ENCODE results near the gene MAML1.

MAML1 gene

GRCh38 chr5:179824745-179825112 is 92.1 kb downstream of the MAML1 start:
- DNase-seq (ENCODE audit: low read depth in 2 of 2) = no peak

- DNase-seq (ENCODE audit: low read depth in 2 of 2) = no peak
Measured at GRCh38 chr5:179825655-179826182, 93.1 kb downstream of the MAML1 start.

Data from fibroblast of skin of left quadriceps (primary cell).